ENCODE measurements around the gene LGALS7.

GRCh38 chr19:38803543-38803942 lies 30.2 kb upstream of the LGALS7 start:
- TF ChIP-seq CTCF (IDR thresholded peaks at IDR 0.05; ENCODE audit: poor library complexity, severe bottlenecking) (no peak), POLR2AphosphoS5 (IDR thresholded peaks at IDR 0.05) (no peak), EP300 (conservative IDR thresholded peaks at IDR 0.05; ENCODE audit: poor library complexity, severe bottlenecking) (no peak), EZH2 (IDR thresholded peaks at IDR 0.05; ENCODE audit: borderline replicate concordance, insufficient read depth, low read length, poor library complexity, severe bottlenecking) (no peak), SMC3 (conservative IDR thresholded peaks at IDR 0.05; ENCODE audit: poor library complexity) (no peak), RAD21 (conservative IDR thresholded peaks at IDR 0.05) (no peak), REST (IDR thresholded peaks at IDR 0.05; ENCODE audit: borderline replicate concordance) (no peak), MXI1 (conservative IDR thresholded peaks at IDR 0.05; ENCODE audit: poor library complexity, severe bottlenecking) (no peak)

Data from neural cell (in vitro differentiated cells).